GM18951 (cell line): ENCODE results near the gene IL6R.

Experiments used
- POLR2A ChIP-seq: IDR thresholded peaks from 4 replicates; pipeline ENCODE4 v1.6.1; 2011; ENCODE audit warnings: mild to moderate bottlenecking; ENCODE audit not compliant: insufficient read length, insufficient read depth; ENCODE audit errors: extremely low read depth
- in situ Hi-C: fragments of 300-500 bp; cut with MboI; formaldehyde crosslinking; loops from one replicate; pipeline ENCODE4 v1.12.0; 2022; ENCODE audit warnings: low sequenced_read_pairs, mixed read lengths, inconsistent platforms; ENCODE audit not compliant: unreplicated experiment

IL6R gene

GRCh38 chr1:154425172-154425571 lies 20.0 kb downstream of the IL6R start:
- in situ Hi-C loops, result no loop called here
- TF ChIP-seq POLR2A, result no peak

GRCh38 chr1:154427173-154428139 lies 22.3 kb downstream of the IL6R start:
- in situ Hi-C loops, result no loop called here
- TF ChIP-seq POLR2A, result no peak

DNA sequence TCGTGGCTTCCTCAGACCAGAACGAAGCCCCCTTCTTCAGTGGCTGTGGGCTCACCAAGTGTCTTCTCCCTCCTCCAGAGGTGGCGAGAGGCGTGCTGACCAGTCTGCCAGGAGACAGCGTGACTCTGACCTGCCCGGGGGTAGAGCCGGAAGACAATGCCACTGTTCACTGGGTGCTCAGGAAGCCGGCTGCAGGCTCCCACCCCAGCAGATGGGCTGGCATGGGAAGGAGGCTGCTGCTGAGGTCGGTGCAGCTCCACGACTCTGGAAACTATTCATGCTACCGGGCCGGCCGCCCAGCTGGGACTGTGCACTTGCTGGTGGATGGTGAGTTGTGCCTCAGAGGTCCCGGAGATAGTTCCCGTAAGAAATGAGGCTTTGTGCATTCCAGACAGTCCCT lies 24.0 kb downstream of the IL6R start:
- TF ChIP-seq POLR2A, result no peak
- in situ Hi-C loops, result no loop called here

- no peak for TF ChIP-seq POLR2A
- in situ Hi-C loops, result no loop called here
Measured at GRCh38 chr1:154429841-154430611, 24.9 kb downstream of the IL6R start.

GRCh38 chr1:154430903-154431302 lies 25.8 kb downstream of the IL6R start:
- no peak for TF ChIP-seq POLR2A
- in situ Hi-C loops, result no loop called here

GRCh38 chr1:154431586-154432373 lies 26.6 kb downstream of the IL6R start:
- in situ Hi-C loops, result no loop called here
- no peak for TF ChIP-seq POLR2A

DNA sequence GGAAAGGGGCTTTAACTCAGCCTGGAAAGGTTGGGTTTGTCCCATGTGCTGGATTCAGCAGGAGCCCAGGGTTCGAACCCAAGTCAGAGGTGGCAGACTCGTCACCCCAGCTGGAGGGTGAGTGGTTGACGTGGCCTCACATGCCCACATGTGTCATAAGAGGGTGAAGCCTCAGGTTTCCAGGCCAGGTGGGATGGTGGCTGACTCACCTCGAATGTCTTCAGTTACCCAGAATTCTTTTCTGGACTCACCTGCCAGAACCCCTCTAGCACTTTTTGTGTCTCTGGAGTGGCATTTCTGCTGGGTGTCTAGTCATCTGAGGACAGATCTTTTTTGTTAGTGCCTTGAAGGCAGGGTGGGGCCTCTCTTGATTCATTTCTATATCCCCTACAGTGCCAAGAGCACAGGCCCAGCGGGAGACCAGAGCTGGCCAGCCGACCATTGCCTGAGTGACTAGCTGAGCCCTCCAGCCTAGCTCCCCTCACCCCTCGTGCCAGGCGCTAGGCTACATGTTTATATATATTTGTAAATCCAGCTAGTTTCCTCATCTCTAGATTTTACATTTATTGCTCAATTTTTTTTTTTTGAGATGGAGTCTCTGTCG lies 28.1 kb downstream of the IL6R start:
- in situ Hi-C loops, result no loop called here

GRCh38 chr1:154434346-154435085 lies 29.4 kb downstream of the IL6R start:
- in situ Hi-C loops, result no loop called here
- TF ChIP-seq POLR2A, result no peak

More for the DNA sequence above, 28.1 kb downstream of the IL6R start:
- no peak for TF ChIP-seq POLR2A

DNA sequence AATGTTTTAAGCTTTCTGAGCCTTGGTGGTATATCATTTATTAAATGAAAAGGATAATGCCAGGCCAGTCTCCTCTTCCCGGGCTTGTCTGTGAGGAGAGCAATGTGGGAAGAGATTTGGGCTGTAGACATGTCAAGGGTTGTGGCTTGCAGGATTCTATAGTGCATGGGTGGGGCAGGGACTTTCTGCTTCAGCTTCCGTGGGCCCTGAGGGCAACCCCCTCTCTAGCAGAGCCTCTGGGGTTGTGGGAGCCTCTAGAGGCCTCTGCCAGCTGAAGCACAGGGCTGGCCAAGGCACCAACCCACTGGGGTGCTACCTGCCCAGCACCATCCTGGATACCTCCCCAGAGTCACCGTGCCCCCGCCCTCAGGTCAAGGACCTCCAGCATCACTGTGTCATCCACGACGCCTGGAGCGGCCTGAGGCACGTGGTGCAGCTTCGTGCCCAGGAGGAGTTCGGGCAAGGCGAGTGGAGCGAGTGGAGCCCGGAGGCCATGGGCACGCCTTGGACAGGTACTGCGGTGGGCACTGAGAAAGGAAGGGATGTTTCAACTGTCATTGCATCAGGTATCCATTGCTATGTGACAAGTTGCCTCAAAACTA lies 30.6 kb downstream of the IL6R start:
- in situ Hi-C loops, result no loop called here
- no peak for TF ChIP-seq POLR2A

- in situ Hi-C loops, result no loop called here
- TF ChIP-seq POLR2A, result no peak
Measured at GRCh38 chr1:154436433-154436832, 31.3 kb downstream of the IL6R start.

DNA sequence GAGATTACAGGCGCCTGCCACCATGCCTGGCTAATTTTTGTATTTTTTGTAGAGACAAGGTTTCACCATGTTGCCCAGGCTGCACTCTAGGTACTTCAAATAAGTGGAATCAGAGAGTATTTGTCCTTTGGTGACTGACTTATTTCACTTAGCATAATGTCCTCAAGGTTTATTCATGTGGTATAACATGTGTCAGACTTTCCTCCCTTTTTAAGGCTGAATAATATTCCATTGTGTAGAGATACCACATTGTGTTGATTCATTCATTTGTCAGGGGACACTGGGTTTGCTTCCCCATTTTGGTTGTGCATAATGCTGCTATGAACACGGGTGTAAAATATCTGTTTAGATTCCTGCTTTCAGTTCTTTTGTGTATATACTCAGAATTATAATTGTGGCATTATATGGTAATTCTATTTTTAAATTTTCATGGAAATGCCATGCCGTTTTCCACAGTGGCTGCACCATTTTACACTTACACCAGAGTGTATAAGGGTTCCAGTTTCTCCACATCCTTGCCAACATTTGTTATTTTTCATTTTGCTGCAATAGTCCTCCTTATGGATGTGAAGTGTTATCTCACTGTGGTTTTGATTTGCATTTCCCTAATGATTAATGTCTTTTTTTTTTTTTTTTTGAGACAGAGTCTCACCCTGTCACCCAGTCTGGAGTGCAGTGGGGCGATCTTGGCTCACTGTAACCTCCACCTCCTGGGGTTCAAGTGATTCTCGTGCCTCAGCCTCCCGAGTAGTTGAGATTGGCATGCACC lies 35.1 kb downstream of the IL6R start:
- in situ Hi-C loops, result no loop called here
- no peak for TF ChIP-seq POLR2A

DNA sequence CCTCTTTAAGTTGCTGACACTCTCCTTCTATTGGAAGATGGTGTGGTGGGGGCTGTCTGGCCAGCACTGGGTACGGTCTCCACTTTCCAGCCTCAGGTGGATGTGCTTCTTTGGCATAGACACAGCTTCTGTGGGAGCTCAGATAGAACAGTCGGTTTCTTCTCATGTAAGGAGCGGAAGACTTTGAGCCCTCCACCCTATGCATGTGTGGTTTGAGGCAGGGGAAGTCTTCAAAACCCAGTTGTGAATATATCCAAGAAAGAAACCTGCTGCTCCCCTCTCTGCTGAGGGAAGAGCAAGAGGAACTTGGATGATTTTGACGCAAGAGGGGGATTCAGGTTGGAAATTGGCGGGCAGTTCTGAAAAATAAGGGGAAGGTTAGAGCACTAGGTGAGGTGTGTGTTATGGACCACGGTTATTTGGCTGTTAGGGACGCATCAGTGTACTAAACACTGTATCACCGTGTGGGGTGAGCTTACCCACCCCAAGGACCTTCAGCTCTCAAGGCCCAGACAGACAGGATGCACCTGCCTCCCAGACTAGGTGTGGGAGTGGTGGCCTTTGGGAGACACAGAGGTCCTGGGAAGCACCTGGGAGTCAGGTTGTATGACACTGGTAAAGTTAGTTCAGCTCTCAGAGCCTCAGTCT lies 36.2 kb downstream of the IL6R start:
- in situ Hi-C loops, result no loop called here
- no peak for TF ChIP-seq POLR2A
